ENCODE results near the gene DNAJC1.

Gene DNAJC1

GRCh38 chr10:21814866-21815265 is 188.7 kb downstream of the DNAJC1 start:
- H3K9ac ChIP-seq (ENCODE audit: low read length) = no peak overlapping the region
- H3K4me2 ChIP-seq (ENCODE audit: low read depth, low read length) = no peak overlapping the region
- H4K20me1 ChIP-seq (ENCODE audit: insufficient read depth, low read length) = no peaks in the 10 kb centered on the region
- H3K4me3 ChIP-seq (ENCODE audit: low read length) = no peak overlapping the region
- TF ChIP-seq CTCF (IDR thresholded peaks at IDR 0.05; ENCODE audit: low read length) (no peak), EZH2 (optimal IDR thresholded peaks at IDR 0.05; ENCODE audit: low read depth, low read length) (no peak), EZH2phosphoT487 (IDR thresholded peaks at IDR 0.05; ENCODE audit: low read length) (no peak)
- H3K27me3 ChIP-seq (replicated peaks; ENCODE audit: insufficient read depth, low read length) = no peaks in the 10 kb centered on the region
- no peak overlapping the region for H3K27ac ChIP-seq (ENCODE audit: low read length)
- H3K9me3 ChIP-seq (replicated peaks; ENCODE audit: insufficient read depth, low read length) = no peaks in the 10 kb centered on the region
- no peaks in the 10 kb centered on the region for H3K4me1 ChIP-seq (ENCODE audit: low read length)
- no peaks in the 10 kb centered on the region for H3K36me3 ChIP-seq (replicated peaks; ENCODE audit: insufficient read depth, low read length)
- no peaks in the 10 kb centered on the region for H3K79me2 ChIP-seq (ENCODE audit: low read length)
- DNase-seq = no peak
- no peaks in the 10 kb centered on the region for H3F3A ChIP-seq (ENCODE audit: insufficient read depth, low read length)
- H2AFZ ChIP-seq (ENCODE audit: low read length) = no peak overlapping the region
- no peaks in the 10 kb centered on the region for H3K9me2 ChIP-seq (replicated peaks; ENCODE audit: insufficient read depth, low read length)

- Histone ChIP-seq H3K9ac (ENCODE audit: low read length) (no peak overlapping the region), H4K20me1 (ENCODE audit: insufficient read depth, low read length) (no peaks in the 10 kb centered on the region), H3K79me2 (ENCODE audit: low read length) (no peaks in the 10 kb centered on the region), H3K27me3 (replicated peaks; ENCODE audit: insufficient read depth, low read length) (no peaks in the 10 kb centered on the region), H3K4me3 (ENCODE audit: low read length) (no peak overlapping the region), H3K4me1 (ENCODE audit: low read length) (no peaks in the 10 kb centered on the region), H3K9me2 (replicated peaks; ENCODE audit: insufficient read depth, low read length) (no peaks in the 10 kb centered on the region), H3K4me2 (ENCODE audit: low read depth, low read length) (no peak overlapping the region), H3K27ac (ENCODE audit: low read length) (no peak overlapping the region), H3K9me3 (replicated peaks; ENCODE audit: insufficient read depth, low read length) (no peaks in the 10 kb centered on the region), H3K36me3 (replicated peaks; ENCODE audit: insufficient read depth, low read length) (no peaks in the 10 kb centered on the region), H2AFZ (ENCODE audit: low read length) (no peak overlapping the region), H3F3A (ENCODE audit: insufficient read depth, low read length) (no peaks in the 10 kb centered on the region)
- TF ChIP-seq EZH2phosphoT487 (IDR thresholded peaks at IDR 0.05; ENCODE audit: low read length) (no peak), CTCF (IDR thresholded peaks at IDR 0.05; ENCODE audit: low read length) (no peak), EZH2 (optimal IDR thresholded peaks at IDR 0.05; ENCODE audit: low read depth, low read length) (no peak)
- no peak for DNase-seq
Observed at GRCh38 chr10:21813946-21814345, 189.6 kb downstream of the DNAJC1 start.

- TF ChIP-seq CTCF (IDR thresholded peaks at IDR 0.05; ENCODE audit: low read length) (no peak), EZH2 (optimal IDR thresholded peaks at IDR 0.05; ENCODE audit: low read depth, low read length) (no peak), EZH2phosphoT487 (IDR thresholded peaks at IDR 0.05; ENCODE audit: low read length) (no peak)
- Histone ChIP-seq H3F3A (ENCODE audit: insufficient read depth, low read length) (no peaks in the 10 kb centered on the region), H3K4me1 (ENCODE audit: low read length) (no peaks in the 10 kb centered on the region), H3K9ac (ENCODE audit: low read length) (no peak overlapping the region), H3K4me2 (ENCODE audit: low read depth, low read length) (no peak overlapping the region), H3K27me3 (replicated peaks; ENCODE audit: insufficient read depth, low read length) (no peaks in the 10 kb centered on the region), H3K36me3 (replicated peaks; ENCODE audit: insufficient read depth, low read length) (no peaks in the 10 kb centered on the region), H4K20me1 (ENCODE audit: insufficient read depth, low read length) (no peaks in the 10 kb centered on the region), H3K9me2 (replicated peaks; ENCODE audit: insufficient read depth, low read length) (no peaks in the 10 kb centered on the region), H2AFZ (ENCODE audit: low read length) (no peak overlapping the region), H3K4me3 (ENCODE audit: low read length) (no peak overlapping the region), H3K27ac (ENCODE audit: low read length) (no peak overlapping the region), H3K79me2 (ENCODE audit: low read length) (no peaks in the 10 kb centered on the region), H3K9me3 (replicated peaks; ENCODE audit: insufficient read depth, low read length) (no peaks in the 10 kb centered on the region)
- no peak for DNase-seq
Observed at GRCh38 chr10:21811245-21811585, 192.3 kb downstream of the DNAJC1 start.
